Vagina (tissue), 2 donors: Measurements from ENCODE around the gene SLC8A2.

Experiments used
- CTCF ChIP-seq, 3 experiments: fragments of 450-650 bp in 2 of 3; fragments of 200-600 bp in 1 of 3; sonication (generic) in 1 of 3; IDR thresholded peaks; one replicate each; pipeline ENCODE4 v1.5.1; 2017 to 2019; ENCODE audit warnings: antibody characterized with exemption in 3 of 3, mild to moderate bottlenecking in 2 of 3, moderate library complexity in 2 of 3
- POLR2A ChIP-seq, 2 donors: fragments of 450-650 bp; IDR thresholded peaks; one replicate each; pipeline ENCODE4 v1.6.1; 2017; ENCODE audit warnings: antibody characterized with exemption in 2 of 2, mild to moderate bottlenecking in 2 of 2, moderate library complexity in 2 of 2

GRCh38 chr19:47380559-47380958, 91.1 kb downstream of the SLC8A2 start:
- TF ChIP-seq POLR2A (IDR thresholded peaks at IDR 0.05), result no peak
- TF ChIP-seq CTCF (IDR thresholded peaks at IDR 0.05), result no peak
